HepG2 (cell line): ENCODE measurements around the gene STMN3. TPM values are rescaled to one million over a fixed set of nuclear protein-coding genes. Genes with fewer than 3 reads are reported as not detected.

ENCODE experiments used
- CEBPG ChIP-seq: IDR thresholded peaks from 2 replicates; pipeline ENCODE4 v1.6.1; 2016
- NR2F1 ChIP-seq, 2 experiments: fragments of 450-650 bp in 1 of 2; formaldehyde crosslinking in 1 of 2; IDR thresholded peaks; 2 replicates each; pipeline versions ENCODE4 v1.5.0 to v1.6.1; 2016 to 2020; ENCODE audit warnings: mild to moderate bottlenecking in 1 of 2, missing compliant biosample characterization in 1 of 2, missing genetic modification reagents in 1 of 2, moderate library complexity in 1 of 2
- PCBP2 ChIP-seq: fragments of 200-400 bp; formaldehyde crosslinking; optimal IDR thresholded peaks from 2 replicates; pipeline ENCODE3; 2018; ENCODE audit warnings: low read length, low read depth; ENCODE audit not compliant: poor library complexity, severe bottlenecking
- PHF21A ChIP-seq: sonication (generic); formaldehyde crosslinking; IDR thresholded peaks from 2 replicates; pipeline ENCODE4 v1.5.0; 2020; ENCODE audit warnings: mild to moderate bottlenecking, missing genetic modification reagents
- RORA ChIP-seq: sonication (generic); formaldehyde crosslinking; IDR thresholded peaks from 2 replicates; pipeline ENCODE4 v1.5.0; 2020; ENCODE audit warnings: mild to moderate bottlenecking, missing genetic modification reagents, moderate library complexity
- SNAPC4 ChIP-seq: sonication (generic); formaldehyde crosslinking; IDR thresholded peaks from 2 replicates; pipeline ENCODE4 v1.4.0; 2020; ENCODE audit warnings: mild to moderate bottlenecking, missing genetic modification reagents
- SP4 ChIP-seq: sonication (generic); formaldehyde crosslinking; IDR thresholded peaks from 2 replicates; pipeline ENCODE4 v1.8.1; 2023; ENCODE audit warnings: mild to moderate bottlenecking, missing genetic modification reagents
- TEAD3 ChIP-seq: optimal IDR thresholded peaks from 2 replicates; pipeline ENCODE3; 2016; ENCODE audit warnings: borderline replicate concordance
- ZBTB39 ChIP-seq: sonication (generic); formaldehyde crosslinking; IDR thresholded peaks from 2 replicates; pipeline ENCODE4 v1.5.0; 2020; ENCODE audit warnings: missing genetic modification reagents
- ZFP1 ChIP-seq: IDR thresholded peaks from 2 replicates; pipeline ENCODE4 v1.6.1; 2016
- ZFP90 ChIP-seq: sonication (generic); formaldehyde crosslinking; IDR thresholded peaks from 2 replicates; pipeline ENCODE4 v1.8.0; 2022; ENCODE audit warnings: missing genetic modification reagents, mild to moderate bottlenecking, inconsistent platforms, borderline replicate concordance
- ZNF20 ChIP-seq: sonication (generic); formaldehyde crosslinking; IDR thresholded peaks from 2 replicates; pipeline ENCODE4 v1.4.0; 2020; ENCODE audit warnings: mild to moderate bottlenecking, moderate library complexity, missing genetic modification reagents
- ZNF232 ChIP-seq: sonication (generic); formaldehyde crosslinking; IDR thresholded peaks from 2 replicates; pipeline ENCODE4 v1.4.0; 2020; ENCODE audit warnings: missing genetic modification reagents, borderline replicate concordance
- ZNF7 ChIP-seq: IDR thresholded peaks from 2 replicates; pipeline ENCODE4 v1.6.1; 2016; ENCODE audit warnings: missing biosample characterization, missing genetic modification reagents
- ZNF83 ChIP-seq: sonication (generic); formaldehyde crosslinking; IDR thresholded peaks from 2 replicates; pipeline ENCODE4 v1.4.0; 2020; ENCODE audit warnings: missing genetic modification reagents, mild to moderate bottlenecking, borderline replicate concordance
- ZNF841 ChIP-seq: sonication (generic); formaldehyde crosslinking; IDR thresholded peaks from 2 replicates; pipeline ENCODE4 v1.8.1; 2023; ENCODE audit warnings: missing genetic modification reagents, borderline replicate concordance
- ZNF850 ChIP-seq: sonication (generic); formaldehyde crosslinking; conservative IDR thresholded peaks from 2 replicates; pipeline ENCODE4 v1.9.0; 2021; ENCODE audit warnings: mild to moderate bottlenecking, missing genetic modification reagents
- polyA plus RNA-seq, 8 experiments: library from polyadenylated mRNA; depleted of rRNA in 3 of 8; stranded (reverse) in 7 of 8; unstranded in 1 of 8; fragments of >200 nt; fragmentation: Illumina TruSeq in 4 of 8; extraction: Trizol in 4 of 8; gene quantifications; 2 replicates each; pipeline versions ENCODE4 v1.2.1 to v1.2.3, GENCODE V29; 2011 to 2016; ENCODE audit warnings: low read depth in 4 of 8, missing spikeins in 1 of 8, mixed read lengths in 1 of 8; ENCODE audit not compliant: insufficient read depth in 1 of 8
- total RNA-seq, 5 experiments: library from RNA; depleted of rRNA; stranded (reverse); fragments of >200 nt; fragmentation: Illumina TruSeq; extraction: Trizol; gene quantifications; 2 replicates each; pipeline ENCODE4 v1.2.3, GENCODE V29; 2016; ENCODE audit warnings: low read depth in 1 of 5
- TF ChIP-seq, protein P1 (sequence below): sonication (generic); formaldehyde crosslinking; IDR thresholded peaks from 2 replicates; pipeline ENCODE4 v1.4.0; 2020; ENCODE audit warnings: missing genetic modification reagents, borderline replicate concordance

The STMN3 gene
- total and polyA plus RNA-seq, 2 of the 13 experiments (the other 11 are each of a cell fraction or from before 2014, with no cell fraction given): 21.0 to 48.3 TPM

- TF ChIP-seq SNAPC4 (CRISPR knock-in tag) (no peak), SP4 (peak; percentile 93), ZNF83 (peak; percentile 73; the same call in 1 of the 2 replicates), ZNF7 (CRISPR knock-in tag) (peak; percentile 77), PHF21A (CRISPR knock-in tag) (peak; percentile 96), ZNF232 (CRISPR knock-in tag) (peak; percentile 92), RORA (no peak), CEBPG (peak; percentile 97), ZNF841 (no peak), PCBP2 (no peak), TEAD3 (CRISPR knock-in tag) (peak; percentile 17), ZFP1 (CRISPR knock-in tag) (peak; percentile 96), ZNF20 (CRISPR knock-in tag) (no peak), ZNF850 (CRISPR knock-in tag) (0 out of 2 replicates have a peak, but pooled peaks have one; percentile 21), NR2F1 (CRISPR knock-in tag; IDR thresholded peaks at IDR 0.05) (peak; percentile 26 to 52; a peak in 2 of 4 replicates), ZBTB39 (no peak; the same call in 1 of the 2 replicates), ZFP90 (peak; percentile 87)
- TF ChIP-seq, protein P1, sequence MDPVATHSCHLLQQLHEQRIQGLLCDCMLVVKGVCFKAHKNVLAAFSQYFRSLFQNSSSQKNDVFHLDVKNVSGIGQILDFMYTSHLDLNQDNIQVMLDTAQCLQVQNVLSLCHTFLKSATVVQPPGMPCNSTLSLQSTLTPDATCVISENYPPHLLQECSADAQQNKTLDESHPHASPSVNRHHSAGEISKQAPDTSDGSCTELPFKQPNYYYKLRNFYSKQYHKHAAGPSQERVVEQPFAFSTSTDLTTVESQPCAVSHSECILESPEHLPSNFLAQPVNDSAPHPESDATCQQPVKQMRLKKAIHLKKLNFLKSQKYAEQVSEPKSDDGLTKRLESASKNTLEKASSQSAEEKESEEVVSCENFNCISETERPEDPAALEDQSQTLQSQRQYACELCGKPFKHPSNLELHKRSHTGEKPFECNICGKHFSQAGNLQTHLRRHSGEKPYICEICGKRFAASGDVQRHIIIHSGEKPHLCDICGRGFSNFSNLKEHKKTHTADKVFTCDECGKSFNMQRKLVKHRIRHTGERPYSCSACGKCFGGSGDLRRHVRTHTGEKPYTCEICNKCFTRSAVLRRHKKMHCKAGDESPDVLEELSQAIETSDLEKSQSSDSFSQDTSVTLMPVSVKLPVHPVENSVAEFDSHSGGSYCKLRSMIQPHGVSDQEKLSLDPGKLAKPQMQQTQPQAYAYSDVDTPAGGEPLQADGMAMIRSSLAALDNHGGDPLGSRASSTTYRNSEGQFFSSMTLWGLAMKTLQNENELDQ (CRISPR knock-in tag): peak; percentile 86; the same call in 1 of the 2 replicates
Observed at GRCh38 chr20:63628246-63628975, 24.8 kb downstream of the STMN3 start (continued).
